HG02870 (cell line): Measurements from ENCODE around the gene DRC7.

Source experiments
- ATAC-seq: cut with Tn5 transposase; IDR thresholded peaks from one replicate; pipeline ENCODE4 v1.9.1; 2021; ENCODE audit warnings: mild to moderate bottlenecking, moderate library complexity; ENCODE audit not compliant: unreplicated experiment

DRC7 gene

DNA sequence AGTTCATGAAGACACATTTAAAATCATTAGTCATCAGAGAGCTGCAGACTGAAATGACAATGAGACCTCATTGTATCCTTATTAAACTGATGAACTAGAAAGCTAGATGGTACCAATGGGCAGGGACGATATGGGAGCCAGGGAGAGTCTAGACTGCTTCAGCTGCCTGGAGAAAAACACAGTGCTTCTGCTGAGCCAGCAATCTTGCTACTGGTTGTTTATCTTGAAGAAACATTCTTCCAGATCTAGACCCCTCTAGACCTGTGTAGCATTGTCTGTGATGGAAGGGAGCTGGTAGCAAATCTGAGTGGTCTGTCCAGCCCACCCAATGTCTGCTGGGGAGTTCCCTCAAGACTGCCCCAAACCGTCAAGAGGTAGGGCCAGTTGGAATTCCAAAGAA lies 2.0 kb upstream of the DRC7 start:
- ATAC-seq: no peak

GRCh38 chr16:57693550-57693949 lies 1.1 kb upstream of the DRC7 start:
- ATAC-seq: no peak

- no peak for ATAC-seq
Observed at GRCh38 chr16:57694231-57694724, 328 bp upstream of the DRC7 start.

- ATAC-seq: no peak
Observed at GRCh38 chr16:57695680-57696069, 1.1 kb downstream of the DRC7 start.

GRCh38 chr16:57696240-57696639 lies 1.6 kb downstream of the DRC7 start:
- ATAC-seq: no peak

- no peak for ATAC-seq
Observed at GRCh38 chr16:57697896-57698537, 3.4 kb downstream of the DRC7 start.

- no peak for ATAC-seq
Observed at GRCh38 chr16:57698812-57699405, 4.3 kb downstream of the DRC7 start.

DNA sequence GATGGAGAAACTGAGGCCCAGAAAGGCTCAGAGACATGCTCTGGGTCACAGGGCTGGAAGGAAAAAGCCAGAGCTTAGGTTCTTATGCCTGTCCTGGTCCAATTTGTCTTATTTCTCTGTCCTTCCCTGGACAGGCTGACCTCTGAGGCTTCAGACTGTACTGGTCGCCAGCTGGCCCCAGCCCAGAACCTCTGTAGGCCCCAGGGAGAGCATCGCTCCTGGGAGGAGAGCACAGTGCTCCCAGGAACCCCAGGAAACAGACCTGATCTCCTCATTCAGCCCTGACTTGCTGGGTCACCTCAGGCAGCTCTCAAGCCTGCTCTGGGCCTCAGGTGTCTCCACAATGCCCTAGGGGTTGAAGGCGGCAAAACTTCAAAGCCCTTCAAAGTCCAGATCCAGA lies 4.9 kb downstream of the DRC7 start:
- no peak for ATAC-seq

DNA sequence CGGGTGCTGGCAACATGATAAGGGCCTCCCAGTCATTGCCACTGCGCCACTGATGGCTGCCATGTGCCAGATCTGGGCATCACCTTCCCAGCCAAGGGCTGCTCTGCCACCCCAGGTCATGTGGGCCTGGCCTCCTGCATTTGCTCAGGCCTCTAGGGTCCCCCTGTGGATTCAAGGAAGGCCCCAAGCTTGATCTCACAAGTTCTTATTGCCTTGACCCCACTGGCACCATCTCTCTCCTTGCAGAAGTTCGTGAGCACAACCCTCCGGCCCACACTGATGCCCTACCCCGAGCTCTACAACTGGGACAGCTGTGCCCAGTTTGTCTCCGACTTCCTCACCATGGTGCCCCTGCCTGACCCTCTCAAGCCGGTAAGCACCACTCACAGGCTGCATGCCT lies 5.3 kb downstream of the DRC7 start:
- ATAC-seq: no peak

- ATAC-seq: no peak
Observed at GRCh38 chr16:57700781-57701551, 6.4 kb downstream of the DRC7 start.

- ATAC-seq: no peak
Observed at GRCh38 chr16:57701759-57702371, 7.3 kb downstream of the DRC7 start.

GRCh38 chr16:57703416-57704010 lies 8.9 kb downstream of the DRC7 start:
- ATAC-seq: no peak

GRCh38 chr16:57704011-57704904 lies 9.7 kb downstream of the DRC7 start:
- ATAC-seq: no peak

GRCh38 chr16:57704905-57705852 lies 10.6 kb downstream of the DRC7 start:
- ATAC-seq: no peak

DNA sequence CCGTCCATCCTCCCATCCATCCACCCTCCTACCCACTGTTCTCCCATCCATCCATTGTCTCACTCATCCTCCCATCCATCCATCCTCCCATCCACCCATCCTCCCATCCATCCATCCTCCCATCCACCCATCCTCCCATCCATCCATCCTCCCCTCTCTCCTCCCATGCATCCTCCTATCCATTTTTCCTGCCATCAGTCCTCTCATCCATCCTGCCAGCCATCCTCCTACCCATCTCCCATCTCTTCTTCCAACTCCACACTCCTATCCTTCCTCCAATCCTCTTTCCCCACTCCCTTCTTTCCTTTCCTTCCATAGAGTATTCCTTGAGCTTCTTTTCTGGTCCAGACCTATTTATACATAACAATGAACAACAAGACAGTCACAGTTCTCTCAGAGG lies 12.1 kb downstream of the DRC7 start:
- ATAC-seq: no peak

DNA sequence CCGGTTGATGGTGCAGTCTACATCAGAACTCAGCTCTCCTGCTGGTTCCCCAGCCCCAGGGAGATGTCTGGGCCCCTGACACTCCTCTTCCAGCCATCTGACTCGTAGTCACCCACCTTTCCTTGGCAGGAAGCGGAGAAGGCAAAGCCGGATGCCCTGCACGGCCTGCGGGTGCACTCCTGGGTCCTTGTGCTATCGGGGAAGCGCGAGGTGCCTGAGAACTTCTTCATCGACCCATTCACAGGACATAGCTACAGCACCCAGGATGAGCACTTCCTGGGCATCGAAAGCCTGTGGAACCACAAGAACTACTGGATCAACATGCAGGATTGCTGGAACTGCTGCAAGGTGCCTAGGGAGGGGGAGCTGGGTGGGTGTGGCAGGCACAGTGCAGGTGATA lies 12.7 kb downstream of the DRC7 start:
- no peak for ATAC-seq

DNA sequence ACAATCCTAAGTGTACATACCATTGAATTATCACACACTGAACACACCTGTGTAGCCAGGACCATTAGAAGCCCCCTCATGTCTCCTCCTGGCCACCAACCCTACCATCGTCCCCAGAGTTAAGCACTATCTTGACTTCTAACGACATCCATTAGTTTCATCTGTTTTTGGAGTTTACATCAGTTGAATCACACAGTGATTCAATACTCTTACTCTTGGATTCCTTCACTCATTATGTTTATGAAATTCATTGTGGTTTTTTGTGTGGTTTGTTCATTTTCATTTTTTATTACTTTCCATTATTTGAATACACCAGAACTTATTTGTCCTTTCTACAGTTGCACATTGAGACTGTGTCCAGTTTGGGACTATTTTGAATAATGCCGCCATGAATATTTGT lies 13.6 kb downstream of the DRC7 start:
- no peak for ATAC-seq

DNA sequence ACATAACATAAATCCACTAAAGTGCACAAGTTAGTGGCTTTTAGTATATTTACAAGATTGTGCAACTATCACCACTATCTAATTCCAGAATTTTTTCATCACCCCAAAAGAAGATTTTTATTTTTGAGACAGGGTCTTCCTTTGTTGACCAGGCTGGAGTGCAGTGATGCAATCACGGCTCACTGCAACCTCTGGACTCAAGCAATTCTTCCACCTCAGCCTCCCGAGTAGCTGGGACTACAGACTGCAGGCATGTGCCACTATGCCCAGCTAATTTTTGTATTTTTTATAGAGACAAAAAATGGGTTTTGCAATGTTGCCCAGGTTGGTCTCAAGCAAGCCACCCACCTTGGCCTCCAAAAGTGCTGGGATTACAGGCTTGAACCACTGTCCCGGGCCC lies 15.1 kb downstream of the DRC7 start:
- ATAC-seq: no peak

DNA sequence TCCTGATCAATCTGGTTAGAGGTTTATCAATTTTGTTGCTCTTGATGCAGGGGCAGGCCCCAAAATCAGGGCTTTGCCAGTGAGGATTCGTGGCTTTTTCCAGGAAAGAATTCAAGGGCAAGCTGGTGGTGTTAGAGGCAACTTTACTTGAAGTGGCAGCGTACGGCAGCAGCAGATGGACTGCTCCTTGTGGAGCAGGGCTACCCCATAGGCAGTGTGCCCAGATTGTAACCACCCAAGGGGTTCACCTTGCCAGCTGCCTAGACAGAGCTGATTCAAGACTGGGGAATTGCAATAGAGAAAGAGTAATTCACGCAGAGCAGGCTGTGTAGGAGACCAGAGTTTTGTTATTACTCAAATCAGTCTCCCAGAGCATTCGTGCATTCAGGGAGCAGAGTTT lies 16.7 kb downstream of the DRC7 start:
- ATAC-seq: no peak
